ENCODE results near the gene TAF8.

DNA sequence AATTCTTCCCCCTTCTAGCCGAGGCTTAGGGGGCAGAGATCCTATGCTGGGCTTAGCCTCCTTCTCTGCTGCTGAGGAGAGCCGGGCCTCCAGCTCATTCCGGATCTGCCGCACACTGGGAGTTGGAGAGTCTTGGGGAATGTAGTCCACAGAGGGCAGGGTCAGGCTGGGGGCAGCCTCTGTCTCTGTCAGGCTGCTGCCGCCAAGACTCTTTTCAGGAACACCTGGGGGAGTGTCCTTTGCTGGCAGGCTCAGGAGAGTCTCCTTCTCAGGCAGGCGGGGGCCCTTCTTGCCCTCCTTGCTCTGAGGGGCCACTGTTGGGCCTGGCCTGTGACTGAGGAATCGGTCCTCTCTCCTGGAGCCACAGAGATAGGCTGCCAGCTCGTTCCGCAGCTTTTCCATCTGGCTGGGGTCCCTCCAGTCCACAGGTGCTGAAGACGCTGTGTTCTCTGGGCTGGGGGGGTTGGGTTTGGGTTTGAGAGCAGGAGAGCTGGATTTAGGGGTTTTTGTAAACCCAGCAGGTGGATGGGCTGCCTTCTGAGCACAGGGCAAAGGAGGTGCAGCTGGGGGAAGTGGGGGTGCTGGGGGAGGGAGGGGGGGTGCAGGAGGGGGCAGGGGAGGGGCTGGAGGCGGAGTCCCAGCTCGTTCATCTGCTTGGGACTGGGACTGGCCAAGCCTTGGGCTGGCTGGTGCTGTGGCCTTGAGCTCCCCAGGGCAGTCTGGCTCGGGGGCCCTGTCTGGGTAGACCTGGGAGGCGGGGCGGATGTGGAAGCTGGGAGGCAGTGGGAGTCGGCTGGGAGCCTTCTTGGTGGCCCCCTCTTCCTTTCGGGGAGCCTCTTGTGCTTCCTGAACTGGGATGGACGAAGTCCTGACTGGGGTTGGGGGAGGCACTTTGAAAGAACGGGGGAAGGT, 56.0 kb downstream of the TAF8 start:
- no peak for TF ChIP-seq CTCF (IDR thresholded peaks at IDR 0.05)
- TF ChIP-seq POLR2A (IDR thresholded peaks at IDR 0.05): no peak

Measured in lower leg skin (tissue), 3 donors.